ENCODE data around the gene RLN3.

Gene RLN3

GRCh38 chr19:14052470-14052869 lies 24.5 kb downstream of the RLN3 start:
- Histone ChIP-seq H3K4me3 (ENCODE audit: low read depth, low read length) (no peak overlapping the region), H3K27ac (no peak overlapping the region), H3K36me3 (replicated peaks) (no peaks in the 10 kb centered on the region), H3K27me3 (replicated peaks) (no peaks in the 10 kb centered on the region)
- no peak for TF ChIP-seq CTCF (IDR thresholded peaks at IDR 0.05; ENCODE audit: low read depth, low read length, missing control alignments)
- in situ Hi-C loops (cut with HindIII; ENCODE audit: low pct_ligation_motif_present, low sequenced_read_pairs), result no loop called here
- no peak for DNase-seq

- in situ Hi-C loops (cut with HindIII; ENCODE audit: low pct_ligation_motif_present, low sequenced_read_pairs), result no loop called here
- TF ChIP-seq CTCF (IDR thresholded peaks at IDR 0.05; ENCODE audit: low read depth, low read length, missing control alignments), result no peak
- DNase-seq, result no peak
- H3K36me3 ChIP-seq (replicated peaks), result no peaks in the 10 kb centered on the region
- H3K27ac ChIP-seq, result no peak overlapping the region
- H3K4me3 ChIP-seq (ENCODE audit: low read depth, low read length), result no peak overlapping the region
- no peaks in the 10 kb centered on the region for H3K27me3 ChIP-seq (replicated peaks)
Measured at GRCh38 chr19:14053032-14053431, 25.1 kb downstream of the RLN3 start.

DNA sequence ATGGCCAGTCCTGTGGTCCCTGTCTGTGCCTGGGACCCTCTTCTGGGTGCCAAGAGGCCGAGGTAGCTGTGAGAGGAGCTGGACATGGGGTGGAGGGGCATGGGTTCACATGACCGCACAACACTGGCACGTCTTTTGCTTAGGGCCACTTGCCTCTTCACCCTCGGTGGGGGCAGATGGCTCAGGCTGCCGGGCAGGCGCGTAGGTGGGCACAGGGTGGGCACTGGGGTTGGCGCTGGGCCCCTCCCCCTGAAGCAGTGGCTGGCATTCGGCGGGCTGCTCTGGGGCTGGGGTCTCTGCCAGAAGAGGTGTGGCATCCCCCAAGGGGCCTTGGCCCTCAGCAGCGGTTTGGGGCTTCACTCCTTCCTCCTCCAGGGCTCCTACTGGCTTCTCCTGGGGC lies 25.6 kb downstream of the RLN3 start:
- Histone ChIP-seq H3K27ac (no peak overlapping the region), H3K27me3 (replicated peaks) (peaks cover 3% of the 10 kb centered on the region), H3K4me3 (ENCODE audit: low read depth, low read length) (no peak overlapping the region), H3K36me3 (replicated peaks) (no peaks in the 10 kb centered on the region)
- DNase-seq, result no peak
- TF ChIP-seq CTCF (IDR thresholded peaks at IDR 0.05; ENCODE audit: low read depth, low read length, missing control alignments), result no peak
- in situ Hi-C loops (cut with HindIII; ENCODE audit: low pct_ligation_motif_present, low sequenced_read_pairs), result no loop called here

GRCh38 chr19:14054099-14054498 lies 26.2 kb downstream of the RLN3 start:
- H3K27me3 ChIP-seq (replicated peaks), result peaks cover 9% of the 10 kb centered on the region
- no peak for DNase-seq
- H3K36me3 ChIP-seq (replicated peaks), result no peaks in the 10 kb centered on the region
- no peak overlapping the region for H3K27ac ChIP-seq
- no peak overlapping the region for H3K4me3 ChIP-seq (ENCODE audit: low read depth, low read length)
- in situ Hi-C loops (cut with HindIII; ENCODE audit: low pct_ligation_motif_present, low sequenced_read_pairs), result no loop called here
- no peak for TF ChIP-seq CTCF (IDR thresholded peaks at IDR 0.05; ENCODE audit: low read depth, low read length, missing control alignments)

DNA sequence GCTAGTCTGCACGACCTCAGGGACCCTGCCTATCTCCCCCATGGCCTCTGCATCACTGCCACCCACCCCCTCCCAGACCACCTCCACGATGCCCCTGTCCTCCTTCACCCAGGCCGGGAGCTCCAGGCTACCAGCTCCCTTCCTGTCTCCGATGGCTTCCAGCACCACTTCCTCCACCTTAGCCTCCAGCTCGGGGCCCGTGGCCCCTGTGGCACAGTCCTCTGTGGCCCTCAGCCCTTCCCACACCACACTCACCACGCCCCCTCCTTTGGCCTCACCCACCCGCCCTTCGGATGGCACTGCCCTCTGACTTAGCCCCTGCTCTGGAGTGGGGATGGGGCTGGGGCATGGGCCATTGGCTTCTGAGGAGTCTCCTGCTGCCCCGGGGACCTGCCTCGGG lies 26.8 kb downstream of the RLN3 start:
- Histone ChIP-seq H3K36me3 (replicated peaks) (no peaks in the 10 kb centered on the region), H3K4me3 (ENCODE audit: low read depth, low read length) (no peak overlapping the region), H3K27ac (no peak overlapping the region), H3K27me3 (replicated peaks) (peaks cover 10% of the 10 kb centered on the region)
- DNase-seq, result no peak
- no peak for TF ChIP-seq CTCF (IDR thresholded peaks at IDR 0.05; ENCODE audit: low read depth, low read length, missing control alignments)
- in situ Hi-C loops (cut with HindIII; ENCODE audit: low pct_ligation_motif_present, low sequenced_read_pairs), result no loop called here

GRCh38 chr19:14055396-14055795 lies 27.4 kb downstream of the RLN3 start:
- no peak for TF ChIP-seq CTCF (IDR thresholded peaks at IDR 0.05; ENCODE audit: low read depth, low read length, missing control alignments)
- H3K4me3 ChIP-seq (ENCODE audit: low read depth, low read length), result no peak overlapping the region
- peaks cover 11% of the 10 kb centered on the region for H3K27me3 ChIP-seq (replicated peaks)
- H3K36me3 ChIP-seq (replicated peaks), result no peaks in the 10 kb centered on the region
- DNase-seq, result no peak
- no peak overlapping the region for H3K27ac ChIP-seq
- in situ Hi-C loops (cut with HindIII; ENCODE audit: low pct_ligation_motif_present, low sequenced_read_pairs), result no loop called here
